ENCODE data around the gene S1PR3.

S1PR3 gene

DNA sequence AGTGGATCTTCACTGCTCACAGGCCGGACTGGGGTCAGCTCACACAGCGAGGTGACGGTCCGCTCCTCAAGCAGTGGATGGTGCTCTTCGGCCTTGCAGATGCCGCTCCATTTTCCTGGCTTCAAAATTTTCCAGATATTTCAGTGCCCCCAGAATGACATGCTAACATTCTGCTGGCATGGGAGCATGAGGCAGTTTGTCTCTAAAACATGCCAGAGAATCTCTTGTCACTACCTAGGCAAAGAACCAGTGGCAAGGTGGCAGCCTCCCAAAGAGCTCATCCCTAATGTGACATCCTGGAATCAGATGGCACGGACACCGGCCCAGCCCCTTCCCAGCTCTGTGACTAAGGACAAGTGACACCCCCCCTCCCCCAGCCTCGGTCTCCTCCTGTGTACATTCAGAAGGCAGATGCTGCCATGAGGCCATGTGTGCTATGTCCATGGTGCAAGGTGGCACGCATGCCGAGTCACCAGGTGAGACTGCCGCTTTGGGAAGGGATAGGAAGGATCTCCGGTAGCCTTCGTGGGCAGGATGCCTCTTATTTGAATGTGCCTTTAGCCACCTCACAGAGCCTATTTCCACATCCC, 2.7 kb downstream of the S1PR3 start:
- no peak for ATAC-seq

DNA sequence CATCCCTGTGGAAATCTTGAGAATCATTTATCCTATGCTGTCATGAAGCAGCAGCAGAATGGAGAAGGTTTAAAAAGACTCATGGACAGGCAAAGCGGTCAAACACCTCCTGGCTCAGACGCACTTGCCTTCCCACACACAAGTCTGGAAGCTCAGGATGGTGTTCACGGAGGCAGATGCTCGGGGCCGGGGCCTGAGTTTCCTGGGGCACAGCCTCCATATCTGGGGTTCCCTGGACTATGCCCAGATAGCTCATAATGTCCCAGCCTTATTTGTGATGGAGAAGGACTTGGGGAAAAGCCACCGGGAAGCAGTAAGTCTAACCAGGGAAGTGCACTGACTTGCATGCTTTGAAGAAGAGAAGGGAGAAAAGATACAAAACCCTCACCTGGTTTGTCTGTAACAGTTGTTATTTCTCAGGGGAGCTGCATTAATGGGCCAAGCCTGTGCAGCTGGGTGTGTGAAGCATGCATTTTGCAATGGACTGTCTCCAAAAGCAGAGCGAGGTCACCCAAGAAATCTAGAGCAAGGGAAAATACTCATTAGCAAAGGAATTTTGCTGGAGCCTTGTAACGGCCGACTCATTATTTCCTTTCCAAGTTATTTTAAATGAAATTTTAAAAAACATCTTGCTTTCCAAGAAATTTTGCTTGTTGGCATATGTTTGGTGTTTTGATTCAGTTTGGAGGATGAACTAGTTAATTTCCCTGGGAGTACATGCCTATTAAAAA, 3.4 kb downstream of the S1PR3 start:
- no peak for ATAC-seq

DNA sequence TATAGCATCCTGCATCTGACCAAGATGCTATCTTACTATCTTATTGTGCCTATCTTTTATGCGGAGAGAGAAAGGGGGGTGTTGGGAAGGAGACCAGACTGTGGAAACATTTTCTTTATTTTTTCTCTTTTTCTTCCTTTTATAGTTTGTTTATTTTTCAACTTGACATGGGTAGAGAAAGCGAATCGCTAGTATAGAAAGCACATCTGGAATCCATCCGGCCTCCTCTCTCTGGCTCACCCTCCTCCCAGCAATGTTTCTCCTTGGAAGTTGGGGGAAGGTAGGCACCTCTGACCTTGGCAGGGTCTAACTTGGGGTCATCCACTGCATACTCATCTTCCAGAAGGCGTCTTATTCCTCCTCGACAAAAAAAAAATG, 3.9 kb downstream of the S1PR3 start:
- ATAC-seq: no peak

DNA sequence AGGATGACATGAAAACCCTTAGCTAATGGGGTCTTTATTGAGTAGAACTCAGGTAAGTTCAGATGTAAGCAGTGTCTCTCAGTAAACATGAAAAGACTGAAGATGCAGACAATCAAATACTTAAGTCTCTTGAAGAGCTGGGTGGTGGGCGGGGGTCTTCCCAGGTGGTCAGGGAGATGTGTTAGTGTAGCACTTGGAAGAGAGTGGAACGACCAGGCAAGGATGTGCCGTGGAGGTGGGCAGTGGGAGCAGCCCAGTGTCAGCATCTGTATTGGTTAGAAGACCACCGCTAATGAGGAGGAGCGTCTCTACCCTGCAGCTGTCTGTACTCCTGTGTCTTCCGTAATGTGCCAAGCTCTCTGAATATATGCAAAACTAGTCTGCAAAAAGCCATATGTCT, 4.4 kb downstream of the S1PR3 start:
- ATAC-seq: no peak

DNA sequence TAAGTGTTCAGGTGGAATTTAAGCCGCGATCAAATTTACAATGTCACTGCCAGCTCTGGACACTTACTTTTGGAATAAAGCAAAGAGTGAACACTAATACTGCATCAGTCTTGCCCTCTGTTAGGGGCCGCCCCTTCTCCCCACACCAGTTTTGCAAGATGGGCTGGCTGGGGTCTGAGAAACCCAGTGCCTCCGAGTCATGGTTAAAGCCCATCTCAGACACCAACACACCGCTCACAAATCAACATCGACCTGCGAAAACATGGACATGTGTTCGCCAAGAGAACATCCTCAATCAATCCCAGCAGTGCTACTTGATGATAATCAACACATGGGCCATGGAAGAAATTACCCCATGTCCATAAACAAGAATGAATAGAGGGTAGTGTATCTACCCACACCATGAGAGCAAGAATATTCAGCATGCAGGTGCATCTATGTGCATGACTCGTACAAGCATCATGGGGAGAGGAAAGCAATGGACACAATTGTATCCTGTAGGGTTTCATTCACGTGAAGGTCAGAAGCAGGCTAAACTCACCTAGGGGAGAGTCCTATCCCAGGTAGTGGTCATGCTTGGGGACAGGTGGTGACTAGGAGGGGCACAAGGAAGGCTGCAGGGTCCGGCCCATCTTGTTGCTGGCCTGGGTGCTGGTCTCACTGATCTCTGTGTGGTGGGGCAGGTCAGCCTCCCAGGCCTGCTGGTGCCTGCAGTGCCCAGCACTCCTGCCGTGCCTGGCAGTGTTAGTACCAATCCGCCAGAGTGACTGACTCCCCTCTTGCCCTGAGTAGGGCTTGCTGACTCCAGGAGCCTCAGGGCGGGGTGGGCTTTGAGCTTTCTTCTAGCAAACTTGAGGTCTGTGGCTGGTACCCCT, 5.0 kb downstream of the S1PR3 start:
- no peak for ATAC-seq

DNA sequence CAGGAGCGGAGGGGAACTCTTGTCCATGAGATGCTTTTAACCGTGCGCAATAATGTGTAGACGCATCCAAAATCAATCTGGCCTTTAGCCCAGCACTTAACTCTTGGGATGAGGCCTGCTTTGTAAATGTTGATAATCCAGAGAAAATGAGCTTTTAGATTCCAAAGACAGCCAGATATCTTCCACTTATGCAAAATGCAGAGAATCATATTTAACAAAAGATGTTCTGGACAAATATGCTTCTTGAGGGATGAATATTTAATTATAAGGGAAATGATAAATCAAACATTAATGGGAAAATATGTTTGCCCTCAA, 5.6 kb downstream of the S1PR3 start:
- no peak for ATAC-seq

DNA sequence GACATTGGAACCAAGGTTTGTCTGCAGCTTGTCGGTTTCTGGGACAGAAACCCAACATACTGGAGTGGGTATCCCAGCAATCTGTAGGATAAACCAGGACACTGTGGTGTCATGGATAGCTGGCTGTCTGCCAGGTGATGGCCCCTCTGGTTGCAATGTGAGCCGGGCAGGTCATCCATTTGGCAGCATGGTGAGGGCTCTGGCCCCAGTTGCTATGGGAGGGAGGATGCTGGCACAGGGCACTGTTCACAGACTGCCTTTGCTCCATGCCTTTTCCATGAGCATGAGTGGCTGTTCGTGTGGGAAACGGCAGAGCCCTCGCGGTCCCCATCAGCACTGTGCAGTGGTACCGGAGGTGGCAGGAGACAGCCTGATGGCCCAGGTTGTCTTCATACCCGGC, 6.4 kb downstream of the S1PR3 start:
- no peak for ATAC-seq

DNA sequence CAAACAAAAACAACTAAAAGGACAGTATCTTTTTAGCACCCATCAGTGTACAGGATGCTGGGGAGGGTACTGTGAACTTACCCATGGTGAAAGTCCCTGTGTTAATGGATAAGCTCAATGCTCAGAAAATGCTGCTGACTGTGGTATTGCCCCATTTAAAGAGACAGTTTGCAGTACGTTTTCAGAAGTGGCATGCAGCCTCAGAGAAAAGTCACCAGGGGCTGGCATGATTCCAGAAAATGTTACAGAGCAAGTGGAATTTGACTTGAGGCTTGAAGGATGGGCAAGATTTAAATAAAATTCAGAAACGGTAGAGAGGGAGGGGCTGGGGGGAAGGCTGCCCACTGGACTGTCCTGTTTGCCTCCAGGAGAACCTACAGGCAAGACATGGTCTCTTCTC, 7.2 kb downstream of the S1PR3 start:
- ATAC-seq: no peak

DNA sequence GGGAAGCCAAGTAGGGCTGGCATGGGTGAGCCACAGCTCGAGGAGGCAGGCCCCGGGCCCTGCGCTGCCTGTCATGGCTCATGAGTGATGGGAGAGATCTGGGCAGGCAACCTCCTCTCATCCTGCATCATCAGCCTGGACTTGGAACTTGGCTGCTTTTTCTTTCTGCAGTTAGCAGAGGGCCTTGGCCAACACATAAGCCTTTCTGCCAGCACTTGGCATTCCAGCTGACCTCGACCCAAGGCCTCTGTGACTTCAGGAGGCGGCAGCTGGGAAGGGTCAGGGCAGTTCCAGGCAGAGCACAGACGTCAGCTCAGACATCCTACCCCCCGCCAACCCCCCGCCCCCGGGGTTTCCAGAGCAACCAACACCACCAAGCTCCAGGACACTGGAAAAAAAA, 7.6 kb downstream of the S1PR3 start:
- no peak for ATAC-seq

DNA sequence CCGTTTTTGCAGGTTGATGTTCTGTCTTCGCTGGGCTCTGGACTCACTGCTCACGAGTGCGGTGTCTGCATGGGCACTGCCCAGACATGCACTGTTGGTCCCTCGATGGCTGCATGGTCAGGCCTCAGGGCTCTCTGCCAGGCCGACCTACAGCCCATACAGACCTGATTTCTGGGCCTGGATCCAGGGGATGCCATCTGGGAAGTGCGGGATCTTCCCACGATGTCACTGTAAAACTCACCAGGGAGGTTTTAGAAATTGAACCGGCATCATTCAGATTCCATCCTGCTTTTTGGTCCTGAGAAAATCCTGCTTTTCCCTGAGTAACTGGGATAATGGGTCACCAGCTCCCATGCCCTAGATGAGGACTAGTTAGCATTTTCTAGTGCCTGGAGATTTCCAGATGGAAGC, 9.1 kb downstream of the S1PR3 start:
- no peak for ATAC-seq

DNA sequence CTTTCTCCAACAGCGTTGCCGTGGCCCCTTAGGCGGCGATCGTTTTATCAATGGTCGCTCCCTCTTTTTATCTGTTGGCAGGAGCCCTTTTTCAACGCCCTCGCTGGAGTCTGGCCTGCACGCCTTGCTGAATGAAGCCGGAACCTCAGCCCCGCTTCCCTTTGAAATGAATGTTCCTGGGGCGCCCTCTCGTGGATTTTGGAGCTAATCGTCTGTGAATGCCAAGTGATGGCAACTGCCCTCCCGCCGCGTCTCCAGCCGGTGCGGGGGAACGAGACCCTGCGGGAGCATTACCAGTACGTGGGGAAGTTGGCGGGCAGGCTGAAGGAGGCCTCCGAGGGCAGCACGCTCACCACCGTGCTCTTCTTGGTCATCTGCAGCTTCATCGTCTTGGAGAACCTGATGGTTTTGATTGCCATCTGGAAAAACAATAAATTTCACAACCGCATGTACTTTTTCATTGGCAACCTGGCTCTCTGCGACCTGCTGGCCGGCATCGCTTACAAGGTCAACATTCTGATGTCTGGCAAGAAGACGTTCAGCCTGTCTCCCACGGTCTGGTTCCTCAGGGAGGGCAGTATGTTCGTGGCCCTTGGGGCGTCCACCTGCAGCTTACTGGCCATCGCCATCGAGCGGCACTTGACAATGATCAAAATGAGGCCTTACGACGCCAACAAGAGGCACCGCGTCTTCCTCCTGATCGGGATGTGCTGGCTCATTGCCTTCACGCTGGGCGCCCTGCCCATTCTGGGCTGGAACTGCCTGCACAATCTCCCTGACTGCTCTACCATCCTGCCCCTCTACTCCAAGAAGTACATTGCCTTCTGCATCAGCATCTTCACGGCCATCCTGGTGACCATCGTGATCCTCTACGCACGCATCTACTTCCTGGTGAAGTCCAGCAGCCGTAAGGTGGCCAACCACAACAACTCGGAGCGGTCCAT, 10.0 kb downstream of the S1PR3 start:
- ATAC-seq: peak in 1 of 2 donors; percentile 53

DNA sequence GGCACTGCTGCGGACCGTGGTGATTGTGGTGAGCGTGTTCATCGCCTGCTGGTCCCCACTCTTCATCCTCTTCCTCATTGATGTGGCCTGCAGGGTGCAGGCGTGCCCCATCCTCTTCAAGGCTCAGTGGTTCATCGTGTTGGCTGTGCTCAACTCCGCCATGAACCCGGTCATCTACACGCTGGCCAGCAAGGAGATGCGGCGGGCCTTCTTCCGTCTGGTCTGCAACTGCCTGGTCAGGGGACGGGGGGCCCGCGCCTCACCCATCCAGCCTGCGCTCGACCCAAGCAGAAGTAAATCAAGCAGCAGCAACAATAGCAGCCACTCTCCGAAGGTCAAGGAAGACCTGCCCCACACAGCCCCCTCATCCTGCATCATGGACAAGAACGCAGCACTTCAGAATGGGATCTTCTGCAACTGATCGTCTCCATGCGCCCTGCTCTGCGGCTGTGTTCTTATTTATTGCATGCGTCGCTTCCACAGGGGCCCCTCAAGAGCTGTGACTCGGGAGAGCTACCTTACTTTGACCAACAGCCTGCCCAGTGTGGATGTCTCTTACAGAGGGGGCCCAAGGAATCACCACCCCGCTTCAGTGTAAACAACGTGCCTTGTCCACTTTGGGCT, 10.8 kb downstream of the S1PR3 start:
- ATAC-seq: no peak

DNA sequence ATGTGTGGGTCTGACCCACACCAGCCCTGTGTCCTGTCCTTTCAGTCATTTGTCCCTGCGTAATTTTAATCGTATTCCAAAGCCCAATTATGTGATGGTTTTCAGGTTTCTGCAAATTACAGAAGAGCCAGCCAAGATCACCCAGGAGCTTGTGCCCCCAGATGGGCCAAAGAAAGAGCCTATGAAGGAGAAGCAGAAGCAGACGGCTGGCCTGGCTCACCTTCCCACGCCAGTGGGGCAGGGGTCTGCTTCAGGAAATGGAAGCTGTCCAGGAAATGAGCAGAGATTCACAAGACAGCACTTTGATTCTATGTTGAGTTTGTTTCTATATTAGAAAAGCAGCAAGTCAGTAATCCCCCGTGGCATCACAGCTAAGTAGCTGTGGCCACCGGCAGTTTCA, 11.7 kb downstream of the S1PR3 start:
- no peak for ATAC-seq

DNA sequence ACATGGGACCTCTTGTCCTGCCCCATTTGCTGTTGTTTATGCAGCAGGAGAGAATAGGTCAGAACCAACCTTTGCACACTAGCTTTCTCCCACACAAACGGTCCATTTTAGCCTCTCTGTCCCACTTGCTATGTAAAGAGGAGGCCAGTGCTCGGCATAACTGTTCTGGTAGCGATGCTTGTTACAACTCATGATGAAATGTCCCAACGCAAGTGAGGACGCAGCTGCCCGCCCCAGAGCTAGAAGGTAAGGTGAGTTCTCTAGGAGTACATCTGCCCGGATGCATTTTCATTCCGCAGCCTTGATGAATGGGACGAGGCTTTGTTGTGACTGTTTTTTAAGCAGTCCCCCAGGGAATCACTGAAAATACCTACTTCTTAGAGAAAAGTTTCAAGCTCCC, 14.1 kb downstream of the S1PR3 start:
- ATAC-seq: no peak

DNA sequence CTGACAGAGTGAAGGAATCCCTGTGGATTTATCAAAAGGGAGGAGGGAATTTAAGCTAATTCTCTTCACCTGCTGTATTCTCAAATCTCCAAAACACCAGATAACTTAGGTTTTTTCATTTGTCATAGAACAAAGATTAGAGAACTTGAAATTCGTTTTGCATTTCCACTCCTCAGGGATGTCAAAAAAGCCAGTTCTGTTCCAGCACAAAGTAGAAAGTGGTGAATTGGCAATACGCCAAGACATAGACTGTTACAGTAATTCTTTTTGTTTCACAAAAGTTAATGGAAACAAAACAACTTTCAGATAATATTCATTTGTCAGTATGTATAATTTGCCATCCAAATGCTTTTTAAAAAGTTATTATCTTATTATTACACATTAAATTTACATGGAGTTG, 15.0 kb downstream of the S1PR3 start:
- no peak for ATAC-seq

DNA sequence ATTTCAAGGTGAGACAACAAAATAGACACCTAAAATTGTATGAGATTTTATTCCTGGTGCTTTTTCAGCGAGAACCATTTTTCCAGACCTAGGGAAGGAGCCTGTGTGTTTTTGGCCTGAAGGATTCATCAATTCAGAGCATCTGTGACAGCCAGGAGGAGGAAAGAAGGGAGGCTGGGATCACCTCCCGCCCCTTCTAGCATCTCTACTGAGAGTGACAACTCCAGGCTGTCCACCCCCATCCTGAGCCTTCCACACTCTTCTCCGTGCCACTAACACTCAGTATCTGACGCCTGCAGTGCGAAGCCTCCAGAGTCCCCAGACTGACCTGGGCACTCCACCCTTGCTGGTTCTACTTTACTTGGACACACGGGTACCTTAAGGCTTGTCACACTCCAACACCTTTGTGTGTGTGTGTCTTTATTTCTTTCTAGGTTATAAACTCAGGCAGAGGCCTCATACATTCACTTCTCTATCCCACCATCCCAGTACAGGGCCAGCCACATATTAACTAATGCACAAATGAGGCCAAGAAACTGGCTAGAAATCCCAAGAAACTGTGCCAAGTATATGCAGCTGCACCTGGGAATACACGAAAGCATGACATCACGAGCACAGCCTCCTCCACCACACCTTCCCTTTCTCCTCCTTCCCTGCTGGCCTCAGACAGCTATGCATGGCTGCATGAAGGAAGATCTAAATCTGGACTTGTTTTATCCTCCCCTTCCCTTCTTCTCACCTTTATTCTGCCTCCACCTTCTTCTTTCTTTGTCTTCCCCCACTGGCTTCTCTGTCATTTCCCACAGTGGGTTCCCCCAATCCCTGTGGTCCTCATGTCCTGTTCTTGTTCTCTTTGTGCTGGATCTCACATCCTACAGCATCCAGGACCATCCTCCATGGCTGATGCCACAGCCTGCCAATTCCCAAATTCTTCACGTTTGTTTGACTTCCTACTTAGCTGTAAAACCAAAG, 16.0 kb downstream of the S1PR3 start:
- no peak for ATAC-seq

DNA sequence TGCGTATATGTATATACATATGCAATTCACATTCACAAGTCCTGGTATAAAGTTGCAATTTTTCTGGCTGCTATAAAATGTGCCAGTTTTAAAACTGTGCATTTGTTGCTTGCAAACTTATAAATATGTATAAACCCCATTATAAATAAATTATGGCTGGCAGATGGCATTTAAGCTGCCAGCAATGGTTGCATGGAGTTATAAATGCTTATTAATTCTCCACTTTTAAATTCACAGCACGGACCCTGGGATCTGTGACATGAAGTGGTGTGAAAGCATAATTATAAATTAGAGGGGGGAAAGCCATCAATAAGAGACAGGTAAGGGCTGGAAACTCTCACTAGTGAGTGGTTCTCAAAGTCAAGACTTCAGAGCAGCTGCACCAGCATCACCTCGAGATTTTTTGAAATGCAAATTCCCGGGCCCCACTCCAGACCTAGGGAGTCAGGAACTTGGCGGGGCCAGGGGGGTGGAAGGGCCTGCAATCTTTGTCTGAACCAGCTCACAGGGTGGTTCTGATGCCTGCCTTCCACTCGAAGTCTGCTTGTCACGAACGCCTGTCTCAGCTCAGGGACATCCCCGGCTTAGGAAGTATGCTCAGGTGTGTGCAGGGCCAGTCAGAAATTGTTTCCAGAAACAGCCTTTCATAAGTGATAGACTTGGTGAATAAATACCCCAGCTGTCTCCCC, 16.9 kb downstream of the S1PR3 start:
- ATAC-seq: no peak

DNA sequence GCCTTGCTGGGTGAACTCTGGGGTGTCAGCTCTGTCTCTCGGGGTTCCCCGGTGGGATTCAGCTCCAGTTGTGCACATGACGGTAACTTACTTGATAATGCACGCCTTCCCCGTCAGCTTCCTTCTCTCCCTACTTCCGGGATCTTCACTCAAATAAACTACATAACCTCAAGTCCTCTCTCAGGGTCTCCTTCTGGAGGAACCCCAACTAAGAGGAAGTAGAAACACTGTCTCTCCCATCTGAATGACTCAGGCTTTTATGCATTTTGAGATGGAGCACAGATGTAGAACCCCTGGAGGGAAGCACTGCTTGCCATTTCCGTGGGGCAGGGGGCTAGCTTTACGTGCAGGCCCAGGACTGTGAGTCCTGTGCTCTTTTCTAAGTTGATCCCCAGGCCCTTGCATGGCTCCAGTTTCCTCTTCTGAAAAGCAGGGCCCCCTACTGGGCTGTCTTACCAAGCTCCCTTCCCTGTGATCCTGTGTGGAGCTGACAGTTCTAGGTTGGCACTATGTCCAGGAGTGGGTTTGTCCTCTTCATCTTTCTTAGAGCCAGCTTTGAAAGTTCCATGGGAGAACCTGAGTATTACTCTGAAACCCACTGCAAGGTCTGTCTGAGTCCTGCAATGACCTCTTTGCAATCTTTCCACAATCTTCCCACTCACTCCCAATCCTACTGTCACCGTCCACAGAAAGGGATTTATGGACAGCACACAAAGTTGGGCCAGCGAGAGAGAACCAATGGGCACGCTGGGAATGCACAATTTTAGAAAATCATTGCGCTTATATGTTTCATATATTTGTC, 17.7 kb downstream of the S1PR3 start:
- ATAC-seq: no peak

DNA sequence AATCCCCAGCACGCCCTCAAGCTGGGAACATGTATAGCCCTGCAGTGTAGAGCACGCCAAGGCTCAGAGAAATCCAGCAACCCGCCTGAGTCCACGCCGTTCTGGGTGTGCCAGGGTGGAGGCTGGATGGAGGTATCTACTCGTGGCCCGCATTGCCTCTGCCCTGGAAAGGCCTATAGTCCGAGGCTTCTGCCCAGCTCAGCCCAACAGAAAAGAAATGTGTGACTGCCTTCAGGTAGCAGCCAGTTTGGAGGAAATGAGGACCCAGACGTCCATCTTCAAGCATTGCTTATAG, 18.2 kb downstream of the S1PR3 start:
- no peak for ATAC-seq

DNA sequence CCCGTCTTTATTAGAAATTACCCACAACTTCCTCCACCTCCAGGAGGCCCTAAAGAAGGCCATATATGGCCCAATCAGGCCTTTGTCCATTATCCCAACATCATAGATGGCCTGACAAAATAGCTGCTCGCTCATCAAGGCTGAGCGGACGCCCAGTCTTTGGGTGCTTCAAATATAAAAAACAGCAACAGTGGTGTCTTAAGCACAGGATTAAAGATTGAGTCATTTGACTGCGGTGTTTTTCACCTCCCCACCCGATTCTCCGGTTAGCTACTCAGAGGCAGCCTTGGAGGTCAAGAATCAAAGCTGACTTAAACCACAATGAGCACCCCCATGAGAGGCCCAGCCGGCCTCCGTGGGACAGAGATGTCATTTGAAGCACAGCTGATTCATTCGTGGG, 18.8 kb downstream of the S1PR3 start:
- no peak for ATAC-seq

All from activated CD4-positive, CD25-positive, alpha-beta regulatory T cell treated with anti-CD3 and anti-CD28 coated beads, Interleukin-2, amount 50 U/mL, for 24 hours (primary cell).